SH-SY5Y (cell line): Measurements from ENCODE around the gene BCAT1.

Experiments used
- GATA2 ChIP-seq: IDR thresholded peaks from 2 replicates; pipeline ENCODE4 v1.6.1; 2011; ENCODE audit warnings: mild to moderate bottlenecking, low read depth, low read length
- GATA3 ChIP-seq: IDR thresholded peaks from 2 replicates; pipeline ENCODE4 v1.6.1; 2011; ENCODE audit warnings: low read depth, mild to moderate bottlenecking, low read length, moderate library complexity

DNA sequence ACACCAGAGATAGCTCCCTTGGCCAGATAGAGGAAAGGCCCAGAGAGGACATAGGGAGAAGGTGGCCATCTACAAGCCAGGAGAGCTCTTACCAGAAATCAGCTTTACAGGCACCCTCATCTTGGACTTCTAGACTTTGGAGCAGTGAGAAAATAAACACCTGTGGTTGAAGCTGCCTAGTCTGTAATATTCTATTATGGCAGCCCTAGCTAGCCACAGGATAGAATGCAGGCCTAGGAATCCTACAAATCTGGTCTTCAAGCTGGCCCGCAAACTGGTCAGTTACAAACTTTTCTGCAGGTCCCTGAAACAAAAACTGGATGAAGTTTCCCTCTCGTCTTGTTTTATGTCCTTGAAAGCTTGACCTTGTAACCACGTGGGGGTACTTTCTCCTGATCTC lies 92.4 kb downstream of the BCAT1 start:
- TF ChIP-seq GATA2 = no peak
- TF ChIP-seq GATA3 = no peak
